Right kidney (tissue), 1 donor: ENCODE measurements around the gene PKHD1.

Source experiments
- DNase-seq: peaks from one replicate; pipeline ENCODE4 v3.0.0-alpha.2; 2016

PKHD1 gene

GRCh38 chr6:51790946-51791345, 296.5 kb downstream of the PKHD1 start:
- no peak for DNase-seq

GRCh38 chr6:51788121-51788520, 299.3 kb downstream of the PKHD1 start:
- DNase-seq = no peak

- DNase-seq = no peak
Measured at GRCh38 chr6:51778666-51779065, 308.7 kb downstream of the PKHD1 start.

- DNase-seq = no peak
Measured at GRCh38 chr6:51777618-51778017, 309.8 kb downstream of the PKHD1 start.

- DNase-seq = no peak
Measured at GRCh38 chr6:51775942-51776860, 311.2 kb downstream of the PKHD1 start.

- no peak for DNase-seq
Measured at GRCh38 chr6:51768087-51768486, 319.3 kb downstream of the PKHD1 start.

GRCh38 chr6:51765230-51765629, 322.2 kb downstream of the PKHD1 start:
- no peak for DNase-seq

GRCh38 chr6:51753635-51754034, 333.8 kb downstream of the PKHD1 start:
- DNase-seq = no peak

- DNase-seq = no peak
Measured at GRCh38 chr6:51743999-51744398, 343.4 kb downstream of the PKHD1 start.

- DNase-seq = no peak
Measured at GRCh38 chr6:51740658-51741057, 346.8 kb downstream of the PKHD1 start.

GRCh38 chr6:51738614-51739013, 348.8 kb downstream of the PKHD1 start:
- DNase-seq = no peak

GRCh38 chr6:51737580-51738360, 349.6 kb downstream of the PKHD1 start:
- no peak for DNase-seq

- no peak for DNase-seq
Measured at GRCh38 chr6:51725155-51725554, 362.3 kb downstream of the PKHD1 start.

- no peak for DNase-seq
Measured at GRCh38 chr6:51720327-51720726, 367.1 kb downstream of the PKHD1 start.

- no peak for DNase-seq
Measured at GRCh38 chr6:51719297-51719696, 368.1 kb downstream of the PKHD1 start.

- no peak for DNase-seq
Measured at GRCh38 chr6:51718533-51718932, 368.9 kb downstream of the PKHD1 start.

GRCh38 chr6:51717477-51717876, 369.9 kb downstream of the PKHD1 start:
- no peak for DNase-seq

- DNase-seq = no peak
Measured at GRCh38 chr6:51711876-51712275, 375.5 kb downstream of the PKHD1 start.

- no peak for DNase-seq
Measured at GRCh38 chr6:51706086-51706485, 381.3 kb downstream of the PKHD1 start.

GRCh38 chr6:51704932-51705540, 382.4 kb downstream of the PKHD1 start:
- no peak for DNase-seq

GRCh38 chr6:51702851-51703250, 384.6 kb downstream of the PKHD1 start:
- DNase-seq = no peak

- no peak for DNase-seq
Measured at GRCh38 chr6:51684603-51685002, 402.8 kb downstream of the PKHD1 start.

GRCh38 chr6:51684038-51684437, 403.4 kb downstream of the PKHD1 start:
- DNase-seq = no peak
